Tibial artery (tissue), 4 donors: ENCODE data around the gene AP2M1.
A peak's percentile ranks its signal among the peaks of the same experiment; 100 is the strongest.

Experiments
- DNase-seq, 2 donors: peaks; one replicate each; pipeline ENCODE4 v3.0.0-alpha.2; 2019
- H3K27ac ChIP-seq, 2 donors: fragments of 200-600 bp; sonication (generic) in 1 of 2; 1 replicate in 1 of 2; 2 replicates in 1 of 2; pipeline ENCODE4 v1.5.1; 2018 to 2019; ENCODE audit warnings: mild to moderate bottlenecking in 1 of 2
- H3K27me3 ChIP-seq, 2 donors: fragments of 200-600 bp; sonication (generic) in 1 of 2; one replicate each; pipeline versions ENCODE4 v1.5.1 to v1.6.0; 2016 to 2019
- H3K36me3 ChIP-seq, 3 donors: fragments of 200-600 bp; sonication (generic) in 2 of 3; one replicate each; pipeline ENCODE4 v1.5.1; 2016 to 2019; ENCODE audit warnings: mild to moderate bottlenecking in 2 of 3
- H3K4me1 ChIP-seq, 4 donors: fragments of 200-600 bp; sonication (generic) in 2 of 4; 1 replicate in 3 of 4; 2 replicates in 1 of 4; pipeline ENCODE4 v1.5.1; 2016 to 2019
- H3K4me3 ChIP-seq, 2 donors: fragments of 200-600 bp; sonication (generic) in 1 of 2; 1 replicate in 1 of 2; 2 replicates in 1 of 2; pipeline ENCODE4 v1.5.1; 2018 to 2019; ENCODE audit warnings: mild to moderate bottlenecking in 2 of 2
- H3K9me3 ChIP-seq, 3 donors: fragments of 200-600 bp; sonication (generic) in 1 of 3; one replicate each; pipeline ENCODE4 v1.5.1; 2016 to 2019
- CTCF ChIP-seq, 2 experiments: fragments of 200-600 bp in 1 of 2; fragments of 450-650 bp in 1 of 2; IDR thresholded peaks; one replicate each; pipeline ENCODE4 v1.5.1; 2017 to 2019; ENCODE audit warnings: antibody characterized with exemption in 2 of 2, mild to moderate bottlenecking in 1 of 2, moderate library complexity in 1 of 2
- intact Hi-C: fragments of 100-400 bp; cut with DNase I; formaldehyde crosslinking; loops from one replicate; pipeline ENCODE4 v1.15.0; 2023; ENCODE audit warnings: low total_unique reads

The AP2M1 gene

GRCh38 chr3:184176377-184177330 is 2.0 kb downstream of the AP2M1 start:
- Histone ChIP-seq H3K4me3 (peak overlapping the region; percentile 95 to 100), H3K27ac (peak overlapping the region; percentile 97 to 99), H3K9me3 (no peaks in the 10 kb centered on the region), H3K27me3 (no peaks in the 10 kb centered on the region), H3K4me1 (peaks cover 0 to 37% (median 28%) of the 10 kb centered on the region in 4 donors), H3K36me3 (peaks cover 46 to 65% (median 55%) of the 10 kb centered on the region in 3 donors)
- intact Hi-C loops = no loop called here
- no peak for TF ChIP-seq CTCF (IDR thresholded peaks at IDR 0.05)
- DNase-seq = peak; percentile 82 to 89

- H3K27me3 ChIP-seq = no peaks in the 10 kb centered on the region
- TF ChIP-seq CTCF (IDR thresholded peaks at IDR 0.05) = no peak
- peak overlapping the region; percentile 95 to 100 for H3K4me3 ChIP-seq
- peaks cover 0 to 37% (median 28%) of the 10 kb centered on the region in 4 donors for H3K4me1 ChIP-seq
- H3K36me3 ChIP-seq = peaks cover 50 to 65% (median 56%) of the 10 kb centered on the region in 3 donors
- DNase-seq = no peak
- intact Hi-C loops = no loop called here
- peak overlapping the region; percentile 97 to 99 for H3K27ac ChIP-seq
- no peaks in the 10 kb centered on the region for H3K9me3 ChIP-seq
Measured at GRCh38 chr3:184177331-184177731, 2.7 kb downstream of the AP2M1 start.

GRCh38 chr3:184177767-184178306 is 3.2 kb downstream of the AP2M1 start:
- peaks cover 0 to 37% (median 28%) of the 10 kb centered on the region in 4 donors for H3K4me1 ChIP-seq
- no peaks in the 10 kb centered on the region for H3K9me3 ChIP-seq
- peak overlapping the region; percentile 97 to 99 for H3K27ac ChIP-seq
- H3K27me3 ChIP-seq = no peaks in the 10 kb centered on the region
- intact Hi-C loops = no loop called here
- TF ChIP-seq CTCF (IDR thresholded peaks at IDR 0.05) = no peak
- no peak for DNase-seq
- H3K36me3 ChIP-seq = peaks cover 55 to 65% (median 61%) of the 10 kb centered on the region in 3 donors
- no peak overlapping the region for H3K4me3 ChIP-seq

- DNase-seq = no peak
- Histone ChIP-seq H3K4me3 (no peak overlapping the region), H3K27me3 (no peaks in the 10 kb centered on the region), H3K36me3 (peaks cover 63 to 69% (median 68%) of the 10 kb centered on the region in 3 donors), H3K27ac (no peak overlapping the region), H3K4me1 (peaks cover 0 to 37% (median 28%) of the 10 kb centered on the region in 4 donors), H3K9me3 (no peaks in the 10 kb centered on the region)
- intact Hi-C loops = no loop called here
- TF ChIP-seq CTCF (IDR thresholded peaks at IDR 0.05) = no peak
Measured at GRCh38 chr3:184178521-184179138, 4.0 kb downstream of the AP2M1 start.

- Histone ChIP-seq H3K36me3 (peaks cover 66 to 79% (median 75%) of the 10 kb centered on the region in 3 donors), H3K27ac (no peak overlapping the region), H3K9me3 (no peaks in the 10 kb centered on the region), H3K4me1 (peaks cover 0 to 31% (median 26%) of the 10 kb centered on the region in 4 donors), H3K4me3 (no peak overlapping the region), H3K27me3 (no peaks in the 10 kb centered on the region)
- TF ChIP-seq CTCF (IDR thresholded peaks at IDR 0.05) = no peak
- DNase-seq = no peak
- intact Hi-C loops = no loop called here
Measured at GRCh38 chr3:184180165-184180564, 5.5 kb downstream of the AP2M1 start.
